Islet precursor cell (in vitro differentiated cells): Measurements from ENCODE around the gene SLC9B2.

Source experiments
- DNase-seq: peaks from one replicate; pipeline ENCODE4 v3.0.0-alpha.2; 2018

Gene SLC9B2

GRCh38 chr4:103076747-103077347 lies at the start of gene SLC9B2:
Gene SLC9B2, minus strand, starts transcription at chr4:103076761. Its CDS starts 9,211 bp downstream, at chr4:103067550.
- DNase-seq, result no peak

- DNase-seq, result no peak
Measured at GRCh38 chr4:103126126-103126525, 49.6 kb upstream of the SLC9B2 start.

- no peak for DNase-seq
Measured at GRCh38 chr4:103123114-103123513, 46.6 kb upstream of the SLC9B2 start.

- no peak for DNase-seq
Measured at GRCh38 chr4:103118166-103118565, 41.6 kb upstream of the SLC9B2 start.

GRCh38 chr4:103111598-103111997 lies 35.0 kb upstream of the SLC9B2 start:
- DNase-seq, result no peak

GRCh38 chr4:103108542-103108941 lies 32.0 kb upstream of the SLC9B2 start:
- no peak for DNase-seq

GRCh38 chr4:103105558-103106356 lies 29.2 kb upstream of the SLC9B2 start:
- DNase-seq, result no peak

GRCh38 chr4:103104886-103105285 lies 28.3 kb upstream of the SLC9B2 start:
- no peak for DNase-seq

GRCh38 chr4:103100691-103101090 lies 24.1 kb upstream of the SLC9B2 start:
- peak; percentile 68 for DNase-seq

- DNase-seq, result peak; percentile 63
Measured at GRCh38 chr4:103099691-103100392, 23.3 kb upstream of the SLC9B2 start, which contains the start of gene BDH2. Gene BDH2, minus strand, starts transcription at chr4:103099834. Its CDS starts 3,580 bp downstream, at chr4:103096254.

GRCh38 chr4:103098756-103099440 lies 22.3 kb upstream of the SLC9B2 start:
- DNase-seq, result no peak

GRCh38 chr4:103098341-103098740 lies 21.8 kb upstream of the SLC9B2 start:
- no peak for DNase-seq

GRCh38 chr4:103097112-103097511 lies 20.6 kb upstream of the SLC9B2 start:
- no peak for DNase-seq

GRCh38 chr4:103095080-103095479 lies 18.5 kb upstream of the SLC9B2 start:
- DNase-seq, result no peak

GRCh38 chr4:103092245-103092644 lies 15.7 kb upstream of the SLC9B2 start:
- DNase-seq, result no peak

GRCh38 chr4:103091601-103092223 lies 15.2 kb upstream of the SLC9B2 start:
- no peak for DNase-seq

- no peak for DNase-seq
Measured at GRCh38 chr4:103089481-103089880, 12.9 kb upstream of the SLC9B2 start.

GRCh38 chr4:103086551-103086950 lies 10.0 kb upstream of the SLC9B2 start:
- no peak for DNase-seq

- DNase-seq, result no peak
Measured at GRCh38 chr4:103085555-103086196, 9.1 kb upstream of the SLC9B2 start.

GRCh38 chr4:103079621-103080020 lies 3.1 kb upstream of the SLC9B2 start:
- DNase-seq, result no peak

GRCh38 chr4:103075894-103076746 lies 441 bp downstream of the SLC9B2 start:
- peak; percentile 78 for DNase-seq
